Brain microvascular endothelial cell (primary cell): ENCODE data around the gene DLG2.

ENCODE experiments used
- DNase-seq: peaks from one replicate; pipeline ENCODE4 v3.0.0-alpha.2; 2020
- H3K27ac ChIP-seq: fragments of 250-450 bp; sonication (Bioruptor Pico); 2 replicates; pipeline ENCODE4 v1.5.1; 2020; ENCODE audit warnings: mild to moderate bottlenecking, moderate library complexity
- H3K27me3 ChIP-seq: fragments of 250-450 bp; sonication (Bioruptor Pico); replicated peaks from 2 replicates; pipeline ENCODE4 v1.5.1; 2020; ENCODE audit warnings: mild to moderate bottlenecking
- H3K36me3 ChIP-seq: fragments of 250-450 bp; sonication (Bioruptor Pico); replicated peaks from 2 replicates; pipeline ENCODE4 v1.5.1; 2020; ENCODE audit warnings: mild to moderate bottlenecking
- H3K4me3 ChIP-seq: 2 replicates; pipeline ENCODE4 v1.5.1; 2011; ENCODE audit warnings: low read depth, mild to moderate bottlenecking, control low read depth, low read length, moderate library complexity
- CTCF ChIP-seq: IDR thresholded peaks from 2 replicates; pipeline ENCODE4 v1.5.1; 2011; ENCODE audit warnings: low read depth, mild to moderate bottlenecking, moderate library complexity, low read length, control low read depth, inconsistent platforms; ENCODE audit errors: missing control alignments
- in situ Hi-C: cut with HindIII; loops from 2 replicates; pipeline ENCODE4 v1.10.0; 2017; ENCODE audit warnings: low sequenced_read_pairs, low pct_ligation_motif_present

The DLG2 gene

GRCh38 chr11:84255483-84255882, 1371.7 kb downstream of the DLG2 start:
- Histone ChIP-seq H3K4me3 (no peak overlapping the region), H3K36me3 (no peaks in the 10 kb centered on the region), H3K27me3 (no peaks in the 10 kb centered on the region), H3K27ac (no peak overlapping the region)
- no peak for DNase-seq
- TF ChIP-seq CTCF, result no peak
- in situ Hi-C loops, result no loop called here

- in situ Hi-C loops, result no loop called here
- TF ChIP-seq CTCF, result no peak
Measured at GRCh38 chr11:84250834-84251613, 1376.1 kb downstream of the DLG2 start.

GRCh38 chr11:84249344-84250135, 1377.6 kb downstream of the DLG2 start:
- Histone ChIP-seq H3K27ac (no peak overlapping the region), H3K27me3 (no peaks in the 10 kb centered on the region), H3K4me3 (no peak overlapping the region), H3K36me3 (no peaks in the 10 kb centered on the region)
- no peak for DNase-seq
- no peak for TF ChIP-seq CTCF
- in situ Hi-C loops, result no loop called here

More at GRCh38 chr11:84250834-84251613, 1376.1 kb downstream of the DLG2 start:
- DNase-seq, result no peak
- Histone ChIP-seq H3K36me3 (no peaks in the 10 kb centered on the region), H3K4me3 (no peak overlapping the region), H3K27ac (no peak overlapping the region), H3K27me3 (no peaks in the 10 kb centered on the region)

GRCh38 chr11:84247926-84248325, 1379.2 kb downstream of the DLG2 start:
- no peak overlapping the region for H3K27ac ChIP-seq
- DNase-seq, result no peak
- TF ChIP-seq CTCF, result no peak
- in situ Hi-C loops, result no loop called here
- H3K36me3 ChIP-seq, result no peaks in the 10 kb centered on the region
- H3K4me3 ChIP-seq, result no peak overlapping the region
- H3K27me3 ChIP-seq, result no peaks in the 10 kb centered on the region

- no peak overlapping the region for H3K4me3 ChIP-seq
- no peaks in the 10 kb centered on the region for H3K27me3 ChIP-seq
- H3K36me3 ChIP-seq, result no peaks in the 10 kb centered on the region
- TF ChIP-seq CTCF, result no peak
- no peak for DNase-seq
- in situ Hi-C loops, result no loop called here
- no peak overlapping the region for H3K27ac ChIP-seq
Measured at GRCh38 chr11:84247129-84247528, 1380.0 kb downstream of the DLG2 start.
